Endothelial cell of umbilical vein (primary cell): ENCODE data around the gene CORO6. TPM values are rescaled to one million over a fixed set of nuclear protein-coding genes. Genes with fewer than 3 reads are reported as not detected.

Experiments used
- BruUV-seq: library from RNA; stranded (reverse); fragments of 400-500 nt; replicated peaks from 2 replicates; lab custom pipeline; 2021; lab: Mats Ljungman, UMichigan
- CTCF ChIA-PET: fragments of 300-600, 350-600 bp; sonication (Branson Sonifier 250); formaldehyde crosslinking; loops from one replicate; lab custom pipeline; 2021; ENCODE audit warnings: antibody characterized with exemption, inconsistent platforms; lab: Charles Lee
- POLR2A ChIA-PET: fragments of 300-600, 350-600 bp; sonication (Branson Sonifier 250); formaldehyde crosslinking; loops from one replicate; lab custom pipeline; 2021; ENCODE audit warnings: antibody characterized with exemption, inconsistent platforms; lab: Charles Lee
- DNase-seq: peaks from one replicate; pipeline ENCODE4 v3.0.0-alpha.2; 2011; ENCODE audit warnings: low read depth, low spot score
- FAIRE-seq: peaks from 2 replicates; lab custom pipeline; 2011; peaks lifted over from hg19 to GRCh38; lab: Jason Lieb, UNC
- H2AFZ ChIP-seq: 2 replicates; pipeline ENCODE4 v1.6.0; 2012; ENCODE audit warnings: low read depth, low read length, control low read depth, inconsistent platforms
- H3K27ac ChIP-seq: 2 replicates; pipeline ENCODE4 v1.5.1; 2011; ENCODE audit warnings: low read depth, mild to moderate bottlenecking, control low read depth, low read length, moderate library complexity; ENCODE audit not compliant: insufficient read depth
- H3K27me3 ChIP-seq, 2 experiments: 2 replicates each; pipeline versions ENCODE4 v1.6.0 to v1.6.1; 2011; ENCODE audit warnings: low read length in 2 of 2, mixed read lengths in 1 of 2; ENCODE audit not compliant: control insufficient read depth in 2 of 2, insufficient read depth in 2 of 2
- H3K36me3 ChIP-seq, 2 experiments: 2 replicates in 1 of 2; 3 replicates in 1 of 2; pipeline ENCODE4 v1.5.1; 2011; ENCODE audit warnings: low read length in 2 of 2, mild to moderate bottlenecking in 1 of 2, moderate library complexity in 1 of 2; ENCODE audit not compliant: control insufficient read depth in 2 of 2, insufficient read depth in 2 of 2; ENCODE audit errors: extremely low read depth in 1 of 2
- H3K4me1 ChIP-seq: 3 replicates; pipeline ENCODE4 v1.5.1; 2011; ENCODE audit warnings: mild to moderate bottlenecking, low read length; ENCODE audit not compliant: control insufficient read depth, insufficient read depth; ENCODE audit errors: extremely low read depth
- H3K4me2 ChIP-seq: 2 replicates; pipeline ENCODE4 v1.6.1; 2011; ENCODE audit warnings: low read length, control low read depth, mixed read lengths; ENCODE audit not compliant: insufficient read depth
- H3K4me3 ChIP-seq, 3 experiments: fragments of 200-600 bp in 1 of 3; sonication (generic), shearing (Covaris generic) in 1 of 3; replicated peaks in 1 of 3; 2 replicates each; pipeline ENCODE4 v1.5.1; 2011 to 2016; ENCODE audit warnings: control low read depth in 3 of 3, low read length in 3 of 3, mild to moderate bottlenecking in 2 of 3, inconsistent platforms in 1 of 3, low read depth in 1 of 3, moderate library complexity in 1 of 3; ENCODE audit not compliant: insufficient read depth in 1 of 3
- H3K79me2 ChIP-seq: 2 replicates; pipeline ENCODE4 v1.6.0; 2012; ENCODE audit warnings: low read length, inconsistent platforms; ENCODE audit not compliant: control insufficient read depth, insufficient read depth
- H3K9ac ChIP-seq: replicated peaks from 2 replicates; pipeline ENCODE3; 2011; ENCODE audit warnings: low read length, control low read depth; ENCODE audit not compliant: insufficient read depth; ENCODE audit errors: extremely low read depth
- H3K9me1 ChIP-seq: replicated peaks from 3 replicates; pipeline ENCODE4 v1.6.0; 2011; ENCODE audit warnings: mild to moderate bottlenecking, low read length; ENCODE audit not compliant: control insufficient read depth, insufficient read depth; ENCODE audit errors: extremely low read depth
- H3K9me3 ChIP-seq: replicated peaks from 2 replicates; pipeline ENCODE4 v1.5.1; 2012; ENCODE audit warnings: low read length, inconsistent platforms; ENCODE audit not compliant: control insufficient read depth, insufficient read depth
- H4K20me1 ChIP-seq: replicated peaks from 2 replicates; pipeline ENCODE3; 2011; ENCODE audit warnings: mild to moderate bottlenecking, low read length; ENCODE audit not compliant: control insufficient read depth, insufficient read depth; ENCODE audit errors: extremely low read depth
- CTCF ChIP-seq, 2 donors: IDR thresholded peaks; 1 replicate in 1 of 2; 2 replicates in 1 of 2; pipeline ENCODE4 v1.5.1; 2011; ENCODE audit warnings: low read length in 2 of 2, mild to moderate bottlenecking in 2 of 2, moderate library complexity in 2 of 2, control low read depth in 1 of 2, inconsistent platforms in 1 of 2, low read depth in 1 of 2; ENCODE audit not compliant: insufficient read depth in 1 of 2; ENCODE audit errors: extremely low read depth in 1 of 2
- EZH2 ChIP-seq: IDR thresholded peaks from 2 replicates; pipeline ENCODE4 v1.6.1; 2012; ENCODE audit warnings: borderline replicate concordance, low read depth, mild to moderate bottlenecking, moderate library complexity, low read length, inconsistent platforms; ENCODE audit not compliant: severe bottlenecking
- FOS ChIP-seq: IDR thresholded peaks from 2 replicates; pipeline ENCODE4 v1.6.1; 2011; ENCODE audit warnings: mild to moderate bottlenecking, low read length, moderate library complexity, borderline replicate concordance; ENCODE audit not compliant: insufficient read depth
- GATA2 ChIP-seq: IDR thresholded peaks from 2 replicates; pipeline ENCODE4 v1.7.0; 2011; ENCODE audit warnings: low read depth, mild to moderate bottlenecking, moderate library complexity, mixed read lengths, low read length; ENCODE audit not compliant: insufficient read length, insufficient read depth
- JUN ChIP-seq: IDR thresholded peaks from 2 replicates; pipeline ENCODE4 v1.6.1; 2011; ENCODE audit warnings: borderline replicate concordance, low read depth; ENCODE audit not compliant: insufficient read length, insufficient read depth
- MAX ChIP-seq: IDR thresholded peaks from 2 replicates; pipeline ENCODE4 v1.6.1; 2011; ENCODE audit not compliant: insufficient read depth, insufficient read length
- MYC ChIP-seq: IDR thresholded peaks from one replicate; pipeline ENCODE4 v1.6.1; 2011; ENCODE audit warnings: mild to moderate bottlenecking, low read depth, low read length
- POLR2A ChIP-seq: IDR thresholded peaks from 2 replicates; pipeline ENCODE4 v1.6.1; 2012; ENCODE audit warnings: low read depth, mild to moderate bottlenecking, control low read depth, low read length
- POLR2AphosphoS5 ChIP-seq: IDR thresholded peaks from 2 replicates; pipeline ENCODE4 v1.6.1; 2012; ENCODE audit warnings: low read depth, mild to moderate bottlenecking, control low read depth, low read length, moderate library complexity; ENCODE audit not compliant: insufficient read depth
- dilution Hi-C: fragments of 300-500 bp; cut with MboI; formaldehyde crosslinking; loops from one replicate; pipeline ENCODE4 v1.15.0; 2019; ENCODE audit warnings: low sequenced_read_pairs; ENCODE audit not compliant: extremely low pct_ligation_motif_present
- intact Hi-C: fragments of 100-400 bp; cut with micrococcal nuclease; formaldehyde crosslinking; loops from one replicate; pipeline ENCODE4 v1.10.0; 2022
- polyA plus RNA-seq, 4 experiments: library from polyadenylated mRNA; depleted of rRNA in 3 of 4; stranded (reverse) in 3 of 4; unstranded in 1 of 4; fragments of >200 nt; gene quantifications; 2 replicates each; pipeline versions ENCODE4 v1.2.1 to v1.2.3, GENCODE V29; 2011 to 2012; ENCODE audit warnings: missing spikeins in 1 of 4
- total RNA-seq: library from RNA; stranded (reverse); gene quantifications from 2 replicates; pipeline ENCODE4 v1.2.3, GENCODE V29; 2021

Gene CORO6
- total and polyA plus RNA-seq, 2 donors (not counting 3 experiments of a cell fraction or from before 2014, with no cell fraction given): 10.7 to 14.7 TPM

- DNase-seq (no peak), FAIRE-seq (no peak)
- no peaks in the 10 kb centered on the region for H3K27me3 ChIP-seq
- H3K36me3 ChIP-seq: peaks cover 11 to 31% of the 10 kb centered on the region in 2 experiments
- no peak overlapping the region for H3K4me3 ChIP-seq
- no peaks in the 10 kb centered on the region for H3K9me3 ChIP-seq
- dilution Hi-C loops (no loop called here), intact Hi-C loops (no loop called here)
- H3K9me1 ChIP-seq: no peaks in the 10 kb centered on the region
- no TSS peak for BruUV-seq
- no peaks in the 10 kb centered on the region for H3K79me2 ChIP-seq
- H3K4me1 ChIP-seq: no peaks in the 10 kb centered on the region
- H3K9ac ChIP-seq: no peak overlapping the region
- ChIA-PET POLR2A (no interaction called here), CTCF (interaction anchor here (5.1 kb wide), 1 partner anchor 11 kb away, joined by 37 read pairs; no protein-coding TSS in a partner anchor)
- H2AFZ ChIP-seq: no peak overlapping the region
- no peak overlapping the region for H3K4me2 ChIP-seq
- TF ChIP-seq EZH2 (no peak), FOS (no peak), JUN (no peak), CTCF (IDR thresholded peaks at IDR 0.05; ENCODE audit: extremely low read depth in 1 of 2, insufficient read depth in 1 of 2, low read depth in 1 of 2, low read length in 2 of 2) (no peak), POLR2AphosphoS5 (no peak), MYC (no peak), MAX (no peak), GATA2 (no peak), POLR2A (no peak)
- H4K20me1 ChIP-seq: no peaks in the 10 kb centered on the region
- no peak overlapping the region for H3K27ac ChIP-seq
These were observed 5.9 kb upstream of the CORO6 start for GRCh38 chr17:29628644-29629043.
